A549 (cell line): ENCODE measurements around the gene ATP6V0A1. TPM values are rescaled to one million over a fixed set of nuclear protein-coding genes. Genes with fewer than 3 reads are reported as not detected.
A peak's percentile ranks its signal among the peaks of the same experiment; 100 is the strongest.

Experiments used
- ATAC-seq, 2 experiments: fragments of 200-7000 bp in 1 of 2; fragments of >200 bp in 1 of 2; cut with Nextera tagmentation in 1 of 2; cut with Tn5 transposase in 1 of 2; 3 replicates each; pipeline versions ENCODE4 v1.8.0 to v1.9.1; 2018 to 2020; ENCODE audit warnings: mild to moderate bottlenecking in 1 of 2, moderate library complexity in 1 of 2
- CTCF ChIA-PET: fragments of 300-600 bp; sonication (Branson Sonifier 250); formaldehyde crosslinking; extraction: SDS; loops from one replicate; lab custom pipeline; 2021; ENCODE audit warnings: antibody characterized with exemption, inconsistent platforms; lab: Yijun Ruan, JAX
- POLR2A ChIA-PET: fragments of 350-600 bp; formaldehyde crosslinking; extraction: SDS; loops from one replicate; lab custom pipeline; 2021; ENCODE audit warnings: antibody characterized with exemption, inconsistent platforms; lab: Yijun Ruan, JAX
- DNase-seq, 2 experiments: peaks; one replicate each; pipeline versions ENCODE4 v3.0.0 to v3.0.0-alpha.2; 2011 to 2016; ENCODE audit warnings: low read depth in 1 of 2, low spot score in 1 of 2
- FAIRE-seq: peaks from 2 replicates; lab custom pipeline; 2011; peaks lifted over from hg19 to GRCh38; lab: Jason Lieb, UNC
- H3K27ac ChIP-seq, 2 experiments: fragments of >200 bp; sonication (Bioruptor Twin); formaldehyde crosslinking; 3 replicates each; pipeline ENCODE4 v1.5.1; 2016 to 2017
- H3K4me1 ChIP-seq: fragments of >200 bp; sonication (Bioruptor Twin); formaldehyde crosslinking; 3 replicates; pipeline ENCODE4 v1.6.1; 2016
- H3K4me2 ChIP-seq: fragments of >200 bp; sonication (Bioruptor Twin); formaldehyde crosslinking; 3 replicates; pipeline ENCODE4 v1.6.1; 2016
- H3K4me3 ChIP-seq: fragments of >200 bp; sonication (Bioruptor Twin); formaldehyde crosslinking; 3 replicates; pipeline ENCODE4 v1.5.1; 2016
- H3K9me3 ChIP-seq: fragments of >200 bp; sonication (Bioruptor Twin); formaldehyde crosslinking; 3 replicates; pipeline ENCODE4 v1.6.1; 2016
- ATOH8 ChIP-seq: fragments of 250-450 bp; sonication (Bioruptor Pico); IDR thresholded peaks from 2 replicates; pipeline ENCODE4 v1.5.0; 2020; ENCODE audit warnings: low read depth, mild to moderate bottlenecking, moderate library complexity
- BCL3 ChIP-seq: fragments of >200 bp; sonication (Bioruptor Twin); formaldehyde crosslinking; IDR thresholded peaks from 3 replicates; pipeline ENCODE4 v1.6.1; 2016
- CBX2 ChIP-seq: fragments of 200-600 bp; sonication (generic); IDR thresholded peaks from 2 replicates; pipeline ENCODE4 v1.6.1; 2016; ENCODE audit warnings: low read depth, mild to moderate bottlenecking, borderline replicate concordance
- CHD2 ChIP-seq: fragments of 150-350 bp; IDR thresholded peaks from 2 replicates; pipeline ENCODE4 v1.6.1; 2014; ENCODE audit warnings: low read length; ENCODE audit not compliant: partially characterized antibody
- E2F6 ChIP-seq: IDR thresholded peaks from 2 replicates; pipeline ENCODE4 v1.6.1; 2012; ENCODE audit warnings: low read depth, borderline replicate concordance
- EHMT2 ChIP-seq: fragments of 200-600 bp; sonication (generic); IDR thresholded peaks from 2 replicates; pipeline ENCODE4 v1.6.1; 2016; ENCODE audit warnings: antibody characterized with exemption, low read depth, mild to moderate bottlenecking, moderate library complexity
- EP300 ChIP-seq, 2 experiments: fragments of >200 bp; sonication (Bioruptor Twin); formaldehyde crosslinking; IDR thresholded peaks; 2 replicates in 1 of 2; 3 replicates in 1 of 2; pipeline ENCODE4 v1.6.1; 2016 to 2017
- FOXS1 ChIP-seq: fragments of 250-450 bp; sonication (Bioruptor Pico); IDR thresholded peaks from 2 replicates; pipeline ENCODE4 v1.5.0; 2020; ENCODE audit warnings: mild to moderate bottlenecking, moderate library complexity
- GATA3 ChIP-seq: IDR thresholded peaks from 2 replicates; pipeline ENCODE4 v1.6.1; 2012; ENCODE audit warnings: borderline replicate concordance
- HDAC2 ChIP-seq: fragments of 200-600 bp; sonication (generic); IDR thresholded peaks from 2 replicates; pipeline ENCODE4 v1.6.1; 2016
- HOXA7 ChIP-seq: fragments of 250-450 bp; sonication (Bioruptor Pico); IDR thresholded peaks from 2 replicates; pipeline ENCODE4 v1.5.0; 2020; ENCODE audit warnings: mild to moderate bottlenecking, moderate library complexity
- HOXB13 ChIP-seq: fragments of 250-450 bp; sonication (Bioruptor Pico); IDR thresholded peaks from 2 replicates; pipeline ENCODE4 v1.5.0; 2020; ENCODE audit warnings: low read depth, mild to moderate bottlenecking, moderate library complexity
- HOXB5 ChIP-seq: fragments of 250-450 bp; sonication (Bioruptor Pico); IDR thresholded peaks from 2 replicates; pipeline ENCODE4 v1.5.0; 2020; ENCODE audit warnings: mild to moderate bottlenecking, moderate library complexity
- JUN ChIP-seq, 2 experiments: fragments of >200 bp; sonication (Bioruptor Twin); formaldehyde crosslinking; IDR thresholded peaks; 2 replicates in 1 of 2; 3 replicates in 1 of 2; pipeline ENCODE4 v1.6.1; 2016 to 2017
- JUNB ChIP-seq: fragments of >200 bp; sonication (Bioruptor Twin); formaldehyde crosslinking; IDR thresholded peaks from 2 replicates; pipeline ENCODE4 v1.6.1; 2016
- MAFK ChIP-seq: fragments of 450-650 bp; IDR thresholded peaks from 2 replicates; pipeline ENCODE4 v1.6.1; 2014; ENCODE audit not compliant: partially characterized antibody
- MAX ChIP-seq: IDR thresholded peaks from 2 replicates; pipeline ENCODE4 v1.6.1; 2012
- MYC ChIP-seq: IDR thresholded peaks from 2 replicates; pipeline ENCODE4 v1.6.1; 2012; ENCODE audit warnings: mild to moderate bottlenecking, inconsistent platforms, low read length, improper control_type of control experiment, borderline replicate concordance
- PHF8 ChIP-seq: fragments of 200-600 bp; sonication (generic); IDR thresholded peaks from 2 replicates; pipeline ENCODE4 v1.6.1; 2016; ENCODE audit warnings: low read depth, mild to moderate bottlenecking, antibody characterized with exemption, moderate library complexity, borderline replicate concordance
- RAD21 ChIP-seq, 2 experiments: fragments of >200 bp in 1 of 2; sonication (Bioruptor Twin) in 1 of 2; formaldehyde crosslinking in 1 of 2; IDR thresholded peaks in 1 of 2; conservative IDR thresholded peaks in 1 of 2; 2 replicates in 1 of 2; 3 replicates in 1 of 2; pipeline ENCODE4 v1.6.1; 2012 to 2018; ENCODE audit warnings: inconsistent platforms in 1 of 2
- RARB ChIP-seq: fragments of 250-450 bp; sonication (Bioruptor Pico); IDR thresholded peaks from 2 replicates; pipeline ENCODE4 v1.8.0; 2021; ENCODE audit warnings: mild to moderate bottlenecking, moderate library complexity
- TP53 ChIP-seq: fragments of 250-450 bp; sonication (Bioruptor Pico); IDR thresholded peaks from 2 replicates; pipeline ENCODE4 v1.5.0; 2021; ENCODE audit warnings: mild to moderate bottlenecking, moderate library complexity
- ZSCAN20 ChIP-seq: fragments of 250-450 bp; sonication (Bioruptor Pico); IDR thresholded peaks from 2 replicates; pipeline ENCODE4 v1.8.0; 2022; ENCODE audit warnings: mild to moderate bottlenecking, moderate library complexity
- WGBS: methylation state at CpG from one replicate; pipeline ENCODE4 v1.1.6; 2017; ENCODE audit errors: missing lambda C conversion rate; 5-methylcytosine and 5-hydroxymethylcytosine counted together
- polyA plus RNA-seq, 4 experiments: library from polyadenylated mRNA; depleted of rRNA in 3 of 4; stranded (reverse); fragments of >200 nt; fragmentation: RNase III in 1 of 4; extraction: RNeasy Plus Mini Kit Qiagen cat#74134 plus additional on column Dnase treatment in 1 of 4; gene quantifications; 2 replicates in 3 of 4; 3 replicates in 1 of 4; pipeline ENCODE4 v1.2.3, GENCODE V29; 2011 to 2017

The ATP6V0A1 gene
- polyA plus RNA-seq, 2 of the 4 experiments (the other 2 are of a cell fraction): 27.3 to 33.7 TPM

GRCh38 chr17:42531455-42532354 is 73.0 kb downstream of the ATP6V0A1 start (continued):
- TF ChIP-seq HOXA7 (CRISPR knock-in tag) (no peak), CBX2 (no peak), JUNB (no peak), JUN (IDR thresholded peaks at IDR 0.05) (peak in 1 of 2 experiments; percentile 82; a peak in 3 of 5 replicates), CHD2 (no peak), EHMT2 (no peak), PHF8 (0 out of 2 replicates have a peak, but pooled peaks have one; percentile 40), FOXS1 (CRISPR knock-in tag) (no peak), GATA3 (no peak), EP300 (IDR thresholded peaks at IDR 0.05) (no peak), ZSCAN20 (CRISPR knock-in tag) (no peak), MYC (no peak), MAX (peak; percentile 79), HOXB5 (CRISPR knock-in tag) (0 out of 2 replicates have a peak, but pooled peaks have one; percentile 55), RAD21 (conservative IDR thresholded peaks at IDR 0.05 in 1 of 2, IDR thresholded peaks at IDR 0.05 in 1 of 2) (peak; percentile 33 to 52), E2F6 (peak; percentile 82), BCL3 (0 out of 3 replicates have a peak, but pooled peaks have one; percentile 28), TP53 (CRISPR knock-in tag) (0 out of 2 replicates have a peak, but pooled peaks have one; percentile 63), HDAC2 (no peak)

- no peak for DNase-seq
- peak overlapping the region; percentile 74 for H3K4me2 ChIP-seq
- peak; percentile 67; the same call in 1 of the 2 replicates for TF ChIP-seq ATOH8
- TF ChIP-seq TP53 (CRISPR knock-in tag): 0 out of 2 replicates have a peak, but pooled peaks have one; percentile 22
- no peak for TF ChIP-seq RARB (CRISPR knock-in tag)
- TF ChIP-seq MAFK: no peak
- TF ChIP-seq PHF8: 0 out of 2 replicates have a peak, but pooled peaks have one; percentile 46
- TF ChIP-seq HOXA7 (CRISPR knock-in tag): 0 out of 2 replicates have a peak, but pooled peaks have one; percentile 19
- peak; percentile 65; the same call in 1 of the 2 replicates for TF ChIP-seq HOXB13 (CRISPR knock-in tag)
- no peak for TF ChIP-seq MAX
- TF ChIP-seq HOXB5 (CRISPR knock-in tag): peak; percentile 19; the same call in 1 of the 2 replicates
- FAIRE-seq: no peak
- peak overlapping the region; percentile 82 for H3K4me3 ChIP-seq
- H3K4me1 ChIP-seq: peaks cover 32% of the 10 kb centered on the region
- peak; percentile 19 to 32 for ATAC-seq
- no peaks in the 10 kb centered on the region for H3K9me3 ChIP-seq
- POLR2A ChIA-PET: interaction anchor here (0.5 to 2.1 kb wide), 14 partner anchors 13 to 463 kb away, joined by 3 to 22 read pairs (median 6); partner anchors contain the start of genes CAVIN1, PLEKHH3, PSMC3IP and RPL27
- CTCF ChIA-PET: interaction anchor here (0.7 to 6.8 kb wide), 13 partner anchors 8 to 510 kb away, joined by 3 to 42 read pairs (median 4); partner anchors contain the start of gene HSD17B1
- H3K27ac ChIP-seq: peak overlapping the region; percentile 93 to 97
- 54% methylated on average over 26 of the region's 26 CpGs for WGBS
Observed at GRCh38 chr17:42535155-42536047, 76.7 kb downstream of the ATP6V0A1 start.
